VCaP (cell line): ENCODE measurements around the gene LRRN3.

Experiments
- H3K27ac ChIP-seq: fragments of 450-650 bp; 2 replicates; pipeline ENCODE4 v1.5.1; 2017
- TF ChIP-seq, protein P1 (sequence below): fragments of 450-650 bp; conservative IDR thresholded peaks from 2 replicates; pipeline ENCODE4 v1.5.1; 2017; ENCODE audit warnings: mild to moderate bottlenecking, moderate library complexity

LRRN3 gene

DNA sequence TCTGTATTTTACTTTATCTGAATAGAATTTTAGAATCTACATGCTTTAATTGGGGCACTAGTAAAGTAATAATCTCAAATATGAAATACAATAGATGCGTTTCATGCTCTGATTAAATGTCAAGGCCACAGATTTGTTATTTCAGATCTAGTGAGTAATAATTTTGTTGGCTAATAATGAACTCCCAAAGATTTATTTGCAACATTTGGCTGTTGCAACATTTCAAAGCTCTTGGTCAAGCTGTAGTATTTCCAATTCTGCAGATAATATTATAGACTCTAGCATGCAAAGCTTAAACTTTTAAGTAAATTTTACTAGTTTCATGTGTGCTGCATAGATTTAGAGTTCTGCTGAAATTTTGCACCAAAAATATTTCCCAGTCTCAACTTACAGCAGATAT, 16.7 kb downstream of the LRRN3 start:
- TF ChIP-seq, protein P1, sequence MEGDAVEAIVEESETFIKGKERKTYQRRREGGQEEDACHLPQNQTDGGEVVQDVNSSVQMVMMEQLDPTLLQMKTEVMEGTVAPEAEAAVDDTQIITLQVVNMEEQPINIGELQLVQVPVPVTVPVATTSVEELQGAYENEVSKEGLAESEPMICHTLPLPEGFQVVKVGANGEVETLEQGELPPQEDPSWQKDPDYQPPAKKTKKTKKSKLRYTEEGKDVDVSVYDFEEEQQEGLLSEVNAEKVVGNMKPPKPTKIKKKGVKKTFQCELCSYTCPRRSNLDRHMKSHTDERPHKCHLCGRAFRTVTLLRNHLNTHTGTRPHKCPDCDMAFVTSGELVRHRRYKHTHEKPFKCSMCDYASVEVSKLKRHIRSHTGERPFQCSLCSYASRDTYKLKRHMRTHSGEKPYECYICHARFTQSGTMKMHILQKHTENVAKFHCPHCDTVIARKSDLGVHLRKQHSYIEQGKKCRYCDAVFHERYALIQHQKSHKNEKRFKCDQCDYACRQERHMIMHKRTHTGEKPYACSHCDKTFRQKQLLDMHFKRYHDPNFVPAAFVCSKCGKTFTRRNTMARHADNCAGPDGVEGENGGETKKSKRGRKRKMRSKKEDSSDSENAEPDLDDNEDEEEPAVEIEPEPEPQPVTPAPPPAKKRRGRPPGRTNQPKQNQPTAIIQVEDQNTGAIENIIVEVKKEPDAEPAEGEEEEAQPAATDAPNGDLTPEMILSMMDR: no peak
- H3K27ac ChIP-seq: no peak overlapping the region

DNA sequence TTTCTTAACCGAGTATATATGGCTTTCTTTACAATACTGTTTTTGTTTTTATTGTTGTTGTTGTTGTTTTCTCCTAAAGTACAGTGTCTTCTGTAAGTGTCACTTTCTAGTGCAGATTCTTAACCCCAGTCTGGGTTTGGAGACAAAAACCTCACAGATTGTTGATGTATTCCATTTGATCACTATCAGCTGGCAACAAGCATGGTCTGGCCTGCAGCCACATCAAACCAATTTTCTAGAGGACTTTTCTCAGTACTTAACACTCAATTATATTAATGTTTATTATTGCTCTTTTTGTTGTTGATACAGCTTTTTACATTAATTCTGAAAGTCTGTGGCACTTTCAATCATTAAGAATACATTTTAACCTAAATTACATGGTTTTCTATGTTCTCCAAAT, 17.1 kb downstream of the LRRN3 start:
- TF ChIP-seq, protein P1: no peak
- no peak overlapping the region for H3K27ac ChIP-seq

DNA sequence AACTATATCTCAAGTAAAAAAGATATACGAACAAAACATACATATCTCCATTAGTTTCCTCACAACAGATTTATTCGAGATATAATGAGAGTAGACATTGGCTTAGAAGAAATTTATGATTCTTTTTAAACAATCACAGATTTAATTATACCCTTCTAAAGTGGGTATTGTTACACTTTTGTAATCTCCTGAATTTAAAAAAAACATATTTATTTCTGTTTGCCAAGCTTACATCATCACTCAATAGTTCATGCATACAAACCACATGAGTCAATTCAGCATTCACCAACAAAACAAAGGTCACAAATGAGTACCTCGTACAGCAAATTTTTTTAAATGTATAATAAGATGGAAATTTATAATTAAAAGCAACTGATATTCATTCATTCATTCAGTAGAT, 17.6 kb downstream of the LRRN3 start:
- TF ChIP-seq, protein P1: no peak
- H3K27ac ChIP-seq: no peak overlapping the region

DNA sequence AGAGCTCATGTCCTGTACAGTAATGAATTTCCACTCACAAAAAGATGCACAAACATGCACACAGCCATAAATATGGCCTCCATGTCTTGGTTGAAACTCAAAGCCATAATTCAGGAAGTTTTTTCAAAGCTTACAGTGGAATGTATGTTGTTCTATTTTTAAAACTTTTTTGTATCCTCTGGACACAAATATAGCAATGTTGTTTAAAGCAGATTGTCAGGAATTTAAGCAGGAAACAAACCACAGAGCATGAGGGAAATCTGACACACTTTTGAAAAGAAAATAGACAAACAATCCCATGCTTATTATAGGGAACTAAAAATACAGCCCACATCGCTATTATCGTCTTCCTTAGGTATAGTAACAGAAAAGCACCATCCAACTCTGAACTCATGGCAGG, 21.5 kb downstream of the LRRN3 start:
- H3K27ac ChIP-seq: no peak overlapping the region
- TF ChIP-seq, protein P1: no peak

DNA sequence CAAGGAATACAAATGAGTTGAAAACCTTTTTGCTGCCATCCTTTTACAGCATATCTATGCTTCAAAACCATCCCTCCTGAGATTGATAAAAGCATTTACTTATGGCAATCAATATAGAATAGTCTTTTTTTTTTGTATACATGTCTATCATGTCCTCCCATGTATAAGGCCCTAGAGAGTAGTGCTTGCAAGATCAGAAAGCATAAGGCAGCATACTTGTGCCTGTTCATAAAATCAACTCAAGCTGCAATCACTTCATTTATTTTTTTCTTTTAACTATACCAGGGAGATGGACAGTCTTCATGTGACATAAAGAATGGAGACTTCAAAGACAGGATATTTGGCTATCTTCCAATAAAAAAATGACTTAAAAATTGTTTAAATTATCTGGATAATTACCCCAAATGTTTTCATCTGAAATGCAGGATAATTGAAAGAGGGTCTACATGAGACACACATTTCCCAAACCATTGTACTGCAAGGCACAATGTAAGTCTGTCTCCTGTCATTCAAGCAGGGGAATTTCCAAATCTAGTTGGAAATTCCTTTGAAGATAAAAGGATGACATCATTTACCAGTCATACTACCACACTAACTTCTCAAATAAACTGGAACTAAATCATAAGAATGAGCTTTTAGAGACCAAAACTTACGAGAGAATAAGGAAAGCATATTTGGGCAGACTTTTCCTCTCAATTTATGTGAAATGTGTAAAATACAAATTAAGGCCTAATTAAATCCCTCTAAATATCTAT, 22.5 kb downstream of the LRRN3 start:
- TF ChIP-seq, protein P1: no peak
- H3K27ac ChIP-seq: no peak overlapping the region

DNA sequence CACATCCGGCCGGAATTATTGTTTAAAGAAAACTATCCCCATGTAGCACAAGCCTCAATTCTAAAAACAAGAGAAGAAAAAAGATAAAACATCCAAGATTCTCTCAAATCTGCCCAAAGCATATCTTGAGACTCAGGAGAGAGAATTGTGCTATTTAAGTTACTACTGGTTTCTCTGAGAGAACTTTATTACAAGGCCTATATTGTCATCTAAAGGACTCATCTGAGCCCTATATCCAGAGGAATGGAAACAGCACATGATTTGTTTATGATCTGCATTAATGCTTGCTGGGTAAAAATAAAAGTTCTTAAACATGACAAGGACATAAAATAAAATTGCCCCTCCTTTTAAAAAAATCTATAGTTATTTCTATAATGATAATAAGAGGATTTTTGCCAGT, 25.0 kb downstream of the LRRN3 start:
- H3K27ac ChIP-seq: no peak overlapping the region
- TF ChIP-seq, protein P1: no peak

DNA sequence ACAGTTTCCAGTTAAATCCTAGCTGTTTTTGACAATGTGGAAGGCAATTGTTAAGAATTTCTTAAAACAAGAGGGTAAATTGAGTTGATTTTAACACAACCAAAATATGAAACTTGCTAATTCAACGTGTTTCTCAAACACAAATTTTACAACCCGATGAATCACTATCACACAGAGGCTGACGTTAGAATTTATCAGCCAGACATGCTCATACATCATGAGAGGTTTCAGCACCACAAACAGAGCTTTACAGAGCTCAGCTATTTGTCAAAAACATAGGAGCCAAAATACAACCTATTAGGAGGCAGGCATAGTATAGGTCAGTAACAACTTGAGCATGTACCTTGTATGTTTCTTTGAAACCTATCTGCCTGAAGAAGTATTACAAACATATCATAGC, 36.1 kb downstream of the LRRN3 start:
- peak overlapping the region; percentile 7; the same call in 1 of the 2 replicates for H3K27ac ChIP-seq
- TF ChIP-seq, protein P1: no peak
